SIG-M5 (cell line): ENCODE measurements around the gene FAT4.

ENCODE experiments used
- DNase-seq: peaks from one replicate; lab custom pipeline; 2025; lab: John Stamatoyannopoulos, UW

The FAT4 gene

GRCh38 chr4:125314676-125315575, at the start of gene FAT4:
Gene FAT4, plus strand, starts transcription at chr4:125314955. Its CDS starts 1,457 bp downstream, at chr4:125316412.
- DNase-seq: peak; percentile 3

DNA sequence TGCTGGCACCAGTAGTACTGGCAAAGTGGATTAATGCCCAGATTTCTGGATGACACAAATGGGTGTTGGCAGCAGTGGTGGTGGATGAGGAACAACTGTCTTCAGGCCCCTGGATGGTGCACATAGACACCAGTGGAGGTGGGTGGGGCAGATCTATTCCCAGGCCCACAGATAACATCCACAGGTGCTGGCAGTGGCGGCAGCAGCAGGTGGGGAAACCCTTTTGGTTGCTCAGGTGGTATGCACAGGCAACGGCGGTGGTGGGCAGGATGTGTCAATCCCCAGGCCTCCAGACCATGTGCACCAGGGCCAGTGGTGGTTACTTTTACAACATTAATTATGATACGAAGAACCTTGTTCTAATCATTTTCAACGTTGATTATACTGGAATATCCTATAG, 48.9 kb upstream of the FAT4 start:
- DNase-seq: no peak

DNA sequence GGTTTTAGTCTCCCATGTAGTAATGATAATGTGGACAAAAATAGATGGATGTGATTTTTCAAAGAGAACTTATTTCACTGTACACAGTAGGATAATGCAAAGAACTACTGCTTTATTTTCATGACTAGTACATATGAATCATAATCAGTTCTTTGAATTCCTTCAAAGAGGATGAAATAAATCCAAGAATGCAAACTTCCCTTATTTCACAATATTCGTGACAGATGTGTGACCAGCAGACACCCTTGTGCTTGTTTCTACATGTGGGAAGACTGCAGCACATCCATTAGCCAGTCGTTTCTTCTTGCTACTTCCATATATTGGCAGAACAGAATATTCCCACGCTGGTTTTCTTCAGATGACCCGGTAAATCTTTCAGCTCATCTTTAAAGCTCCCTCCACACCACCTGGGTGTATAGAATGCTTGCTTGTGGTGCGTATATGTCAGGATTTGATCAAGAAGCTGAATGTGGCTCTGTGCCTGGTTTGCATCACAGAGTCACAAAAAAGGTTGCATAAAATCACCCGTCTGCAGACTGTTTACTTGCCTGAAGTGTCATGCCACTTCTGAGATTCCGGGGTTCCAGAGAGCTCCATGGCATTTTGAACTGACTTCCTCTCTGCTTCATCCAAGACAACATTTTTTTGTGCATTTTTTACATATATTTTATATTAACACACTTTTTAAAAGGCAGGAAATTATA, 47.7 kb upstream of the FAT4 start:
- no peak for DNase-seq

DNA sequence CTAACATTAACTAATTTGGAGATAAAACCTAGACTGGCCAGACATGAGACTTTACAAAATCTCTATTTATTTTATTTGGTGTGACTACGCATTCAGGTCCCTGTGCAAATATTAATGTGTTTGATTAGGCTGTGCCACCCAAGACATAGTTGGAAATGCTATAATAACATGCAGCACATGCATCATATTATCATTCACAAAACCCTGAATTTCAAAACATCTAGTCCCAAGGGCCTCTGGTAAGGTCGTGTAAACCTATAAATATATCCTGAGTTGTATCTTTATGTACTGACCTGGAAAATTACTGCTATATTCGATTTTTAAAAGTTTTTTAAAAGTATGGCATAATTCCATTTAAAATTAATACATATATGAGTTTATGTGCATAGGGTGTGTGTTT, 47.1 kb upstream of the FAT4 start:
- no peak for DNase-seq

DNA sequence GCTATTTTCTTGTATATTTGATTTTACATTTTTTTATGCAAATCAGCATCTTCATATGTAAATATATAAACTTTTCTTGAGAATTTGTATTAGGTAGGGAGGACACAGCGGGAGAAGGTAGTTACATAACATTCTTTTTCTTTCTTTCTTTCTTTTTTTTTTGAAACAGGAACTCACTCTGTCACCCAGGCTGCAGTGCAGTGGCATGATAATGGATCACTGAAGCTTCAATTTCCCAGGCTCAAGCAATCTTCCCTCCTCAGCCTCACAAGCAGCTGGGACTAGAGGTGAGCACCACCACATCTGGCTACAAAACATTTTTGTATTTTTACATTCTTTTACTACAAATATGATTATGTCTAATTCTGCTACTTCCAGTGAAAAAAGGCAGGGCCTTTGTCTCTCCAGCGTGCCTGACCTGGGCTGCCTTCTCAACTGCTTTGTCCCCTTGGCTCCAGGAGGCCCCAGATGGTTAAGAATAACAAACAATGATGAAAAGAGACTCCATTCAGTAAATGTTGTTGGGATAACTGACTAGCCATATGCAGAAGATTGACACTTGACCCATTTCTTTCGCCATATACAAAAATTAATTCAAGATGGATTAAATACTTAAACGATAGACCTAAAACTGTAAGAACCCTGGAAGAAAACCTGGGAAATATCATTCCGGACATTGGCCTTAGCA, 46.5 kb upstream of the FAT4 start:
- DNase-seq: no peak

DNA sequence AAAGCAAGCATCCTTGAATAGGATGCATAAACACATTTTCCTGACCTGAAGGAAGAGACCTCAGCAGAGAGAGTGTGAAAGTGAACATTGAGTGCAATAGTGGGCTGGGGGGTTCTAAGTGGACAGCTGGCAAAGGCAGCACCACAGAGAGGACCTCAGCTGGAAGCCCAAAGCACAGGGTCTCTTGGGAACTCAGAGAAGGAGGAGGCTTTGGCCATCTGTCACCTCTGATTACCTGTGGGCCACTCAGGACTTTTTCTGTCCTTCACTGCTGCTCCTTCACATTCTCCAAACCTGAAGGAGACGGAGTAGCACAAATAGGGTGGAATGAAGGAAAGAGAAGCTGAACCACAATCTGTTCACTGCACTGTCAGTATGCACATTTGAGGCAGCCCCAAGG, 37.9 kb upstream of the FAT4 start:
- DNase-seq: no peak

GRCh38 chr4:125277790-125278189, 37.0 kb upstream of the FAT4 start:
- DNase-seq: no peak

DNA sequence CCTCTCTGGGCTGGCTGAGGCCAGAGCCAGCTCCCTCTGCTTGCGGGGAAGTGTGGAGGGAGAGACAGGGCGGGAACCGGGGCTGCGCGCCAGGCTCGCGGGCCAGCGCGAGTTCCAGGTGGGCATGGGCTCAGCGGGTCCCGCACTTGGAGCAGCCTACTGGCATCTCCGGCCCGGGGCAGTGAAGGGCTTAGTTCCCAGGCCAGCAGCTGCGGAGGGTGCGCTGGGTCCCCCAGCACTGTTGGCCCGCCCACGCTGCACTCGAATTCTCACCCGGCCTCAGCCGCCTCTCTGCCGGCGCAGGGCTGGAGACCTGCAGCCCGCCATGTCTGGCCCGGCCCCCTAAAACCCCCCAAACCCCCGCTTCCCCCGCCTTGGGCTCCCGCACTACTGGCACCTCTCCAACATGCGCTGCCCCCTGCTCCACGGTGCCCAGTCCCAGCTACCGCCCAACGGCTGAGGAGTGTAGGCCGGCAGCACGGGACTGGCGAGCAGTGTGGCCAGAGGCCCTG, 33.8 kb upstream of the FAT4 start:
- no peak for DNase-seq

DNA sequence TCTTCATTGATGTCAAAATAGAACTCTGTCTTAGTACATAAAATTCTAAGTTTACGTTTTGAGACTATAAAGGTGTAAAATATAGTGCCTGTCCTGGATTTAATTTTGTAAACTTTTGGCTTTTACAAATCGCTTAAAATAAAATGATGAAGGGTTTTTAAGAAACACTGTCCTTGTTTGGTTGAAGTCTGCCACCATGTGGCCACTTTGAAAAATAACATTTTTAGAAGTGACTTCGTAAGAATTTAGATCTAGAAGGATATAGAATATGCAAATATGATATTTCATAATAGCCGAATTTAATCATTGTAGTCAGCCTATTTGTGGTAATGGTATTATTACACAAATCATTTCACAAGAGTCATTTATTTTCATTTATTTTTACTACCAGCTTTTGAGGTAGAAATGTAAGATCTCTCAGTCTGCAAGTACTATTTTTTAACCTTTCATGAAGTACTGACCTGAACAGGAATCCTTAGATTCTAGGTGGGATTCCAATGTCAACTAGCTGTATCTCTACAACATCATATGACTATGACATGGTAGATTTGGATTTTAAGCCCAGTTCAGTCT, 31.0 kb upstream of the FAT4 start:
- no peak for DNase-seq

DNA sequence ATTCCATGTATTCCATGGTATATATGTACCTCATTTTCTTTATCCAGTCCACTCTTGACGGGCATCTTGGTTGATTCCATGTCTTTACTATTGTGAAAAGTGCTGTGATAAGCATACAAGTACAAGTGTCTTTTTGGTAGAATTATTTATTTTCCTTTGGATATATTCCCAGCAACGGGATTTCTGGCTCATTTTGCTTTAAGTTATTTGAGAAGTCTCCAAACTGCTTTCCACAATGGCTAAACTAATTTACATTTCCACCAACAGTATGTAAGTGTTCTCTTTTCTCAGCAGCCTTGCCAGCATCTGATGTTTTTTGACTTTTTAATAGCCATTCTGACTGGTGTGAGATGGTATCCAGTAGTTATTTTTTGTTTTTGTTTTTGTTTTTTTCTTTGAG, 17.6 kb upstream of the FAT4 start:
- DNase-seq: no peak

DNA sequence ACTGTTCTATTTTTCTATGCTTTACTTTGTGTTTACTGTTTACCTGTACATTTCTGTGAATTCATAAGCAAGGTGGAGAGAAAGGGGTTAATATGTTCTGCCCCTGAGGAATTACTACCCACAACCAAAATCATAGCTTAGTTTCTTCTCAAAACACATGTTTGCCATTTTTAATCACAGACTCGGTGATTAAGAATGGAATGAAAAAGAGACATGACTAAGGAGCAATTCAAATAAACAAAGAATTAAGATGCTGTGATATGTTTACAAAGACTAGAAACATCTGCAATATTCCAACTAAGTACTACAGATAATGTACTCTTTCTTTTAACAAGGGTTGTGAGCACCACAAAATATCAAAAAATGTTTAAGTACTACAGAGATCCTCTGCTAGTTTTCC, 11.7 kb upstream of the FAT4 start:
- DNase-seq: no peak

DNA sequence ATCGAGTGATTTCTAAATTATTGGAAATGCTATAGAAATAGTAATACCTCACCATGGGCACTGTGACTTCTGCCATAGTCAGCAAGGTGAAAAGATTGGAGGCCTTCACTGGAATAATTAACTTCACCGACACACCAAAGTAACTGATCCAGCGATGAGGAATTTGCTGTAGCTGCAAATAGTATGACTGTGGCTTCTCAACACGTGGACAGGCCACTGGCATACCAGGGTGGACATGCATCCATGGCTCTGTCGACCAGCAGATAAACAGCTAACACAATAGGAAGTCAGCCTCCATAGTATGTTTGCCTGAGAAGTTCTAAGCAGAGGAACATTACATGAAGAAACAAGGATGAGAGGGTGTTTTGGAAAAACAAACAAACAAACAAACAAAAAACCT, 10.9 kb upstream of the FAT4 start:
- no peak for DNase-seq

GRCh38 chr4:125306112-125306511, 8.6 kb upstream of the FAT4 start:
- no peak for DNase-seq

DNA sequence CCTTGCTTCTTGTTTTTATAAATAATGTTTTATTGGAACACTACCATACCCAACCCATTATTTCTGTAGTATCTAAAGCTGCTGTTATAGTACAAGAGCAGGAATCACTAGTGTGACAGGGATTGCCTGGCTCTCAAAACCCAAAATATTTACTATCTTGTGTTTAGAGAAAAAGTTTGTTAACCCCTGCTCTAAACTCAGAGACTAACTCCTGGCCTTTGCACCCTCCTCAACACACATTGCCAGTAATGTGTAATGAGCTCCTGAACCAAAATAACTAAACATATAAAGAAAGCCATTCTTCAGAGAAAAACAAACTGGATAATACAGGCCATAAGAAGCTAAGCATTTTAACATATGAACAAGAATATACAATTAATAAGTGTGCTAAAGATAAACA, 8.2 kb upstream of the FAT4 start:
- DNase-seq: no peak

GRCh38 chr4:125311503-125311902, 3.3 kb upstream of the FAT4 start:
- no peak for DNase-seq

DNA sequence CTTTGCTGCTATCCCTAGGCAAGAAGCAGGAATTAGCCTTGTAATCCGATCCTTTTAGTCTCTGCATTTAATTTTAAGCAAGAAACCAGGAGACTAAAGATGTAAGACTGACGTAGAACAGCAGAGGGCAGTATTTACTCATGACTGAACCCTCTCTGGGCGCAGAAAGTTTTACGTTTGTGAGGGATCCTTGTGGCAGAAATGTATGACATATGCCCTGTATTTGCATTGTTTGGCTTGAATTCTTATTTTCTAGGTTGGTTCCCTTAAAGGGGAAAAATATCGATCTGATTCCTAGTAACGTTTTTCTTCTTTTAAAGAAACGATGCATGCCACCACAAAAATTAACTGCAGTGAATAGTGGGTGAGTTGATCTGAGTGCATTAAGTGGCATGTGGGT, 1.3 kb upstream of the FAT4 start:
- peak; percentile 14 for DNase-seq

DNA sequence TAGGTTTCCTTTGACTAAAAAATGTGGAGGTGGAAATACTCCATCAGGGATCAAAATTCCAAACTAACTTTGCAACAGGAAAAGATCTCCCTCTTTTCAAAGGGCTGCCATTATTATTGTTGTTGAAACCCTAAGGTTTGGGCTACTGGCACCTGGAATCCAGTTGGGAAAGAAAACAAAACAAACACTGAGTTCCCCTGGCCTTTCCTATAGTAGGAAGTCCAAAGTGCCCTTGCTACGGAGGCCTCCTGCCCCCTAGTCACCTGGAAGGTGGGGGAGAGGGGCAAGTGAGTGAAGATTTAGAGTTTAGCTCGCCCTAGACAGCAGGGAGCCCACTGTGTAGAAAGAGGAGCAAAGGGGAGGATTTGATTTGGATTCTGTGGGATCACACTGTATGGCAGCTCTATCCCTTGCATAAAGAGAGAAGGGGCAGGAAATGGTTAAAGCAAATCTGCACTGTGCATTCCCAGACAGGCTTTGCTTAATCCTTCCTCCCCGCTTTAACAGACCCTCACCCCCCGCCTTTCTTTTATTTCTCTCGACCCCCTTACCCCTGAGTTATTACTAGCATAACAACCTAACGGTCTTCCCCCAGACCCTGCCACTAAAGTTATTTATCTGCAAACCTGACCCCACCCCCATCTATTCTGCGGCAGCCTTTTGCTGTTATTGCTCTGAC, 627 bp upstream of the FAT4 start:
- DNase-seq: no peak

- DNase-seq: no peak
These were observed 1.0 kb downstream of the FAT4 start for GRCh38 chr4:125315576-125316400.

GRCh38 chr4:125316401-125316790, 1.6 kb downstream of the FAT4 start:
- DNase-seq: no peak

DNA sequence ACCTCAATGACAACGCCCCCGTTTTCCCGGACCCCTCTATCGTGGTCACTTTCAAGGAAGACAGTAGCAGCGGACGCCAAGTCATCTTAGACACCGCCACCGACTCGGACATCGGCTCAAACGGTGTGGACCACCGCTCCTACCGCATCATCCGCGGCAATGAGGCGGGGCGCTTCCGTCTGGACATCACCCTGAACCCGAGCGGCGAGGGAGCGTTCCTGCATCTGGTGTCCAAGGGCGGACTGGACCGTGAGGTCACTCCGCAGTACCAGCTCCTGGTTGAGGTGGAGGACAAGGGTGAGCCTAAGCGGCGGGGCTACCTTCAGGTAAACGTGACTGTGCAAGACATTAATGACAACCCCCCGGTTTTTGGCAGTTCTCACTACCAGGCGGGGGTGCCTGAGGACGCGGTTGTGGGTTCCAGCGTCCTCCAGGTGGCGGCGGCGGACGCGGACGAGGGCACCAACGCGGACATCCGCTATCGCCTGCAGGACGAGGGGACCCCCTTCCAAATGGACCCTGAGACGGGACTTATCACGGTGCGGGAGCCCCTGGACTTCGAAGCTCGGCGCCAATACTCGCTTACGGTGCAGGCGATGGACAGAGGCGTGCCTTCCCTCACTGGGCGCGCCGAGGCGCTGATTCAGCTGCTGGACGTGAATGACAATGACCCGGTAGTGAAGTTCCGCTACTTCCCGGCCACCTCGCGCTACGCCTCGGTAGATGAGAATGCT, 2.2 kb downstream of the FAT4 start:
- no peak for DNase-seq
